IMR-90 (cell line): ENCODE measurements around the gene CNOT2. TPM values are rescaled to one million over a fixed set of nuclear protein-coding genes. Genes with fewer than 3 reads are reported as not detected.

Experiments used
- ATAC-seq: fragments of 200-7000 bp; cut with Tn5 transposase; 2 replicates; pipeline ENCODE4 v1.9.1; 2020; ENCODE audit warnings: low read depth, mild to moderate bottlenecking, moderate library complexity
- BruUV-seq: library from RNA; stranded (reverse); fragments of 400-500 nt; replicated peaks from 2 replicates; lab custom pipeline; 2021; lab: Mats Ljungman, UMichigan
- CTCF ChIA-PET: fragments of 300-600 bp; formaldehyde crosslinking; extraction: SDS; loops from one replicate; lab custom pipeline; 2021; ENCODE audit warnings: antibody characterized with exemption; lab: Yijun Ruan, JAX
- POLR2A ChIA-PET: fragments of 300-600 bp; sonication (Branson Sonifier 250); formaldehyde crosslinking; loops from one replicate; lab custom pipeline; 2022; ENCODE audit warnings: antibody characterized with exemption; ENCODE audit not compliant: unreplicated experiment; lab: Charles Lee
- DNase-seq: peaks from one replicate; pipeline ENCODE4 v3.0.0; 2013
- H2AFZ ChIP-seq: replicated peaks from 2 replicates; pipeline ENCODE3; 2013; ENCODE audit warnings: low read length, mild to moderate bottlenecking; ENCODE audit not compliant: poor library complexity
- H2AK5ac ChIP-seq: 2 replicates; pipeline ENCODE4 v1.6.1; 2013; ENCODE audit warnings: low read depth, low read length, inconsistent platforms
- H2AK9ac ChIP-seq: replicated peaks from 2 replicates; pipeline ENCODE3; 2013; ENCODE audit warnings: mild to moderate bottlenecking, low read depth, low read length, moderate library complexity; ENCODE audit not compliant: poor library complexity
- H2BK120ac ChIP-seq: 2 replicates; pipeline ENCODE4 v1.6.1; 2013; ENCODE audit warnings: low read depth, low read length, inconsistent platforms
- H2BK15ac ChIP-seq: 3 replicates; pipeline ENCODE4 v1.6.1; 2013; ENCODE audit warnings: low read depth, low read length, inconsistent platforms
- H2BK20ac ChIP-seq: 2 replicates; pipeline ENCODE4 v1.6.1; 2013; ENCODE audit warnings: low read depth, mild to moderate bottlenecking, inconsistent platforms, low read length, moderate library complexity
- H2BK5ac ChIP-seq: 2 replicates; pipeline ENCODE4 v1.6.1; 2013; ENCODE audit warnings: mild to moderate bottlenecking, low read depth, low read length, inconsistent platforms; ENCODE audit not compliant: poor library complexity, severe bottlenecking
- H3K14ac ChIP-seq: replicated peaks from 2 replicates; pipeline ENCODE4 v1.6.1; 2013; ENCODE audit warnings: low read depth, low read length, inconsistent platforms
- H3K18ac ChIP-seq: 2 replicates; pipeline ENCODE4 v1.6.1; 2013; ENCODE audit warnings: low read depth, low read length, control low read depth
- H3K23ac ChIP-seq: 2 replicates; pipeline ENCODE4 v1.6.1; 2013; ENCODE audit warnings: low read depth, low read length, inconsistent platforms
- H3K27ac ChIP-seq: 2 replicates; pipeline ENCODE4 v1.5.1; 2013; ENCODE audit warnings: mild to moderate bottlenecking, control low read depth, low read length; ENCODE audit not compliant: insufficient read depth
- H3K27me3 ChIP-seq: 2 replicates; pipeline ENCODE4 v1.6.1; 2013; ENCODE audit warnings: low read length; ENCODE audit not compliant: control insufficient read depth, insufficient read depth
- H3K36me3 ChIP-seq: 2 replicates; pipeline ENCODE4 v1.6.1; 2013; ENCODE audit warnings: low read length, mixed read lengths; ENCODE audit not compliant: control insufficient read depth, insufficient read depth
- H3K4ac ChIP-seq: 2 replicates; pipeline ENCODE4 v1.6.1; 2013; ENCODE audit warnings: low read depth, low read length, inconsistent platforms
- H3K4me1 ChIP-seq: 2 replicates; pipeline ENCODE4 v1.6.1; 2013; ENCODE audit warnings: low read length, mixed read lengths; ENCODE audit not compliant: control insufficient read depth, insufficient read depth
- H3K4me2 ChIP-seq: 2 replicates; pipeline ENCODE4 v1.6.1; 2013; ENCODE audit warnings: low read depth, mild to moderate bottlenecking, control low read depth, low read length, moderate library complexity
- H3K4me3 ChIP-seq: 2 replicates; pipeline ENCODE4 v1.5.1; 2013; ENCODE audit warnings: low read depth, mild to moderate bottlenecking, control low read depth, low read length, moderate library complexity; ENCODE audit not compliant: insufficient read depth
- H3K56ac ChIP-seq: 2 replicates; pipeline ENCODE4 v1.6.1; 2013; ENCODE audit warnings: low read length, inconsistent platforms; ENCODE audit not compliant: insufficient read depth; ENCODE audit errors: extremely low read depth
- H3K79me1 ChIP-seq, 2 experiments: 2 replicates each; pipeline ENCODE4 v1.6.1; 2013; ENCODE audit warnings: low read length in 2 of 2, inconsistent platforms in 1 of 2, low read depth in 1 of 2
- H3K9ac ChIP-seq: 2 replicates; pipeline ENCODE4 v1.6.1; 2013; ENCODE audit warnings: low read depth, low read length, control low read depth
- H3K9me1 ChIP-seq: 2 replicates; pipeline ENCODE4 v1.6.1; 2013; ENCODE audit warnings: low read length, inconsistent platforms; ENCODE audit not compliant: insufficient read depth
- H3K9me3 ChIP-seq: 2 replicates; pipeline ENCODE4 v1.6.1; 2013; ENCODE audit warnings: low read length; ENCODE audit not compliant: control insufficient read depth, insufficient read depth
- H4K20me1 ChIP-seq: 2 replicates; pipeline ENCODE4 v1.6.1; 2013; ENCODE audit warnings: low read length, inconsistent platforms; ENCODE audit not compliant: insufficient read depth
- H4K5ac ChIP-seq: 2 replicates; pipeline ENCODE4 v1.6.1; 2013; ENCODE audit warnings: mild to moderate bottlenecking, low read depth, low read length, control low read depth
- H4K8ac ChIP-seq, 2 experiments: 2 replicates each; pipeline ENCODE4 v1.6.1; 2013; ENCODE audit warnings: low read depth in 2 of 2, low read length in 2 of 2, control low read depth in 1 of 2, inconsistent platforms in 1 of 2
- H4K91ac ChIP-seq: 2 replicates; pipeline ENCODE4 v1.6.1; 2013; ENCODE audit warnings: low read depth, low read length, inconsistent platforms; ENCODE audit not compliant: insufficient read depth
- BHLHE40 ChIP-seq: fragments of 150-350 bp; IDR thresholded peaks from 2 replicates; pipeline ENCODE4 v1.6.1; 2016; ENCODE audit warnings: mild to moderate bottlenecking, low read depth, low read length
- CEBPB ChIP-seq: IDR thresholded peaks from 2 replicates; pipeline ENCODE4 v1.6.1; 2012; ENCODE audit warnings: low read depth, low read length, improper control_type of control experiment
- CHD1 ChIP-seq: IDR thresholded peaks from 2 replicates; pipeline ENCODE4 v1.6.1; 2012; ENCODE audit warnings: low read depth, low read length, improper control_type of control experiment
- ELK1 ChIP-seq: fragments of 150-350 bp; IDR thresholded peaks from 2 replicates; pipeline ENCODE4 v1.6.1; 2016; ENCODE audit warnings: low read depth, mild to moderate bottlenecking, low read length, moderate library complexity, borderline replicate concordance
- FOS ChIP-seq: fragments of 150-350 bp; IDR thresholded peaks from 2 replicates; pipeline ENCODE4 v1.6.1; 2016; ENCODE audit warnings: low read depth, low read length
- MAFK ChIP-seq: IDR thresholded peaks from 2 replicates; pipeline ENCODE4 v1.6.1; 2012; ENCODE audit warnings: low read depth, low read length, improper control_type of control experiment
- MAZ ChIP-seq: IDR thresholded peaks from 2 replicates; pipeline ENCODE4 v1.6.1; 2012; ENCODE audit warnings: low read depth, mild to moderate bottlenecking, low read length, improper control_type of control experiment, moderate library complexity, borderline replicate concordance
- MXI1 ChIP-seq: IDR thresholded peaks from 2 replicates; pipeline ENCODE4 v1.6.1; 2012; ENCODE audit warnings: low read depth, mild to moderate bottlenecking, low read length, moderate library complexity, borderline replicate concordance
- NFE2L2 ChIP-seq: fragments of 150-350 bp; IDR thresholded peaks from 2 replicates; pipeline ENCODE4 v1.6.1; 2016; ENCODE audit warnings: low read depth, mild to moderate bottlenecking, low read length
- POLR2A ChIP-seq: IDR thresholded peaks from 2 replicates; pipeline ENCODE4 v1.6.1; 2012; ENCODE audit warnings: mild to moderate bottlenecking, low read depth, low read length
- RAD21 ChIP-seq: IDR thresholded peaks from 2 replicates; pipeline ENCODE4 v1.6.1; 2012; ENCODE audit warnings: low read length, improper control_type of control experiment
- RCOR1 ChIP-seq: IDR thresholded peaks from 2 replicates; pipeline ENCODE4 v1.6.1; 2012; ENCODE audit warnings: mild to moderate bottlenecking, low read length, improper control_type of control experiment; ENCODE audit not compliant: insufficient replicate concordance
- RFX5 ChIP-seq: IDR thresholded peaks from 2 replicates; pipeline ENCODE4 v1.8.0; 2012; ENCODE audit warnings: low read depth, mild to moderate bottlenecking, low read length, moderate library complexity
- SMC3 ChIP-seq: fragments of 150-350 bp; IDR thresholded peaks from 2 replicates; pipeline ENCODE4 v1.6.1; 2016; ENCODE audit warnings: low read depth, mild to moderate bottlenecking, antibody characterized with exemption, low read length, moderate library complexity
- WGBS, 2 experiments: methylation state at CpG; one replicate each; pipeline versions ENCODE4 v1.1.5 to v1.1.7; 2013; ENCODE audit warnings: missing lambda C conversion rate in 2 of 2; ENCODE audit not compliant: insufficient read length in 1 of 2; ENCODE audit errors: extremely low coverage in 2 of 2; 5-methylcytosine and 5-hydroxymethylcytosine counted together
- dilution Hi-C: fragments of 300-500 bp; cut with HindIII; formaldehyde crosslinking; loops from one replicate; pipeline ENCODE4 v1.14.3; 2018; ENCODE audit warnings: low sequenced_read_pairs; ENCODE audit not compliant: unreplicated experiment
- in situ Hi-C: fragments of 300-500 bp; cut with MboI; formaldehyde crosslinking; loops from 3 replicates; pipeline ENCODE4 v1.14.3; 2019; ENCODE audit warnings: low sequenced_read_pairs, inconsistent platforms, mixed read lengths
- intact Hi-C: fragments of 100-400 bp; cut with micrococcal nuclease; formaldehyde crosslinking; loops from 2 replicates; pipeline ENCODE4 v1.10.0; 2022
- polyA plus RNA-seq, 3 experiments: library from polyadenylated mRNA; depleted of rRNA; stranded (reverse); fragments of >200 nt; gene quantifications; 2 replicates each; pipeline ENCODE4 v1.2.3, GENCODE V29; 2012; ENCODE audit warnings: low replicate concordance in 1 of 3
- total RNA-seq: library from RNA; depleted of rRNA; stranded (reverse); fragments of >200 nt; gene quantifications from 2 replicates; pipeline ENCODE4 v1.2.3, GENCODE V29; 2012
- TF ChIP-seq, protein P1 (sequence below): fragments of 150-350 bp; IDR thresholded peaks from 2 replicates; pipeline ENCODE4 v1.6.1; 2017; ENCODE audit warnings: mild to moderate bottlenecking, antibody characterized with exemption, low read length, low read depth
- TF ChIP-seq, protein P2 (sequence below): conservative IDR thresholded peaks from 2 replicates; pipeline ENCODE4 v1.5.1; 2012; ENCODE audit warnings: mild to moderate bottlenecking, low read depth, low read length, improper control_type of control experiment

CNOT2 gene
- total and polyA plus RNA-seq, 2 of the 4 experiments (the other 2 are of a cell fraction), result 63.4 to 159 TPM

DNA sequence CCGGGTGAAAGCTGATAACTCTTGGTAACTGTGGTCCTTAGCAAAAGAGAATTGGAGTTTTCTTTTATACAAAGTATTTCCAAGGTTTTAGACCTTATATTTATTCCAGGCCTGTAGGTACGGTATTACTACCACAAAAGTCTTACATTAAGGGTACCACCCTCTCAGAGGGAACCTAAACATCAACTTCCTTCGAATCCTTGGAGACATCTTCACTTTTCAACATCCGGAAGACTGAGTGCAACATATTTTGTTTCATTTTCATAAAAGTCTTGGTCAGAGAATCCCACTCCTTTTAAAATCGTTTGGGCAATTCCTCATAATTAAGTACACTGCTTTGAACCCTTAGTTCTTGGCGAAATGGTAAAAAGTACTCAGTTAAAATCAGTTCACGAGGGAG, 1.2 kb downstream of the CNOT2 start:
- H2AFZ ChIP-seq, result no peak overlapping the region

More for the DNA sequence above, 1.2 kb downstream of the CNOT2 start:
- H4K5ac ChIP-seq, result peak overlapping the region; percentile 95; the same call in 1 of the 2 replicates
- no peak for ATAC-seq
- BruUV-seq, result no TSS peak
- H2BK120ac ChIP-seq, result peak overlapping the region; percentile 74; the same call in 1 of the 2 replicates
- H3K4me2 ChIP-seq, result peak overlapping the region; percentile 63
- no peak overlapping the region for H2BK20ac ChIP-seq
- H3K9ac ChIP-seq, result peak overlapping the region; percentile 98
- dilution Hi-C loops, result no loop called here
- no peaks in the 10 kb centered on the region; the same call in 1 of the 2 replicates for H3K9me1 ChIP-seq
- intact Hi-C loops, result loop anchor here (5.0 to 10.0 kb wide), 3 partner anchors 103 to 480 kb away; no protein-coding TSS in a partner anchor
- H3K27ac ChIP-seq, result no peak overlapping the region
- H3K56ac ChIP-seq, result peak overlapping the region; percentile 90
- peak overlapping the region; percentile 94; the same call in 1 of the 2 replicates for H3K4ac ChIP-seq
- H2BK15ac ChIP-seq, result 0 out of 3 replicates have a peak overlapping the region, but pooled peaks have one; percentile 15
- no peak overlapping the region for H2AK9ac ChIP-seq
- DNase-seq, result no peak
- peaks cover 44% of the 10 kb centered on the region for H4K20me1 ChIP-seq
- WGBS, 2 experiments, result no CpG with 5 or more reads among the region's 7 CpGs
- no peaks in the 10 kb centered on the region for H3K9me3 ChIP-seq
- H3K18ac ChIP-seq, result peak overlapping the region; percentile 51; the same call in 1 of the 2 replicates
- peak overlapping the region; percentile 84 for H3K4me3 ChIP-seq
- H4K91ac ChIP-seq, result peak overlapping the region; percentile 76; the same call in 1 of the 2 replicates
- no peaks in the 10 kb centered on the region for H3K27me3 ChIP-seq
- no peak overlapping the region for H2AK5ac ChIP-seq
- CTCF ChIA-PET, result no interaction called here
- H3K23ac ChIP-seq, result peak overlapping the region; percentile 96
- peak overlapping the region; percentile 98 for H3K14ac ChIP-seq
- H3K36me3 ChIP-seq, result peaks cover 2% of the 10 kb centered on the region
- H3K4me1 ChIP-seq, result peaks cover 2% of the 10 kb centered on the region
- POLR2A ChIA-PET, result no interaction called here
- no peak for TF ChIP-seq ELK1
- TF ChIP-seq NFE2L2, result no peak
- no peak for TF ChIP-seq POLR2A
- TF ChIP-seq, protein P1, sequence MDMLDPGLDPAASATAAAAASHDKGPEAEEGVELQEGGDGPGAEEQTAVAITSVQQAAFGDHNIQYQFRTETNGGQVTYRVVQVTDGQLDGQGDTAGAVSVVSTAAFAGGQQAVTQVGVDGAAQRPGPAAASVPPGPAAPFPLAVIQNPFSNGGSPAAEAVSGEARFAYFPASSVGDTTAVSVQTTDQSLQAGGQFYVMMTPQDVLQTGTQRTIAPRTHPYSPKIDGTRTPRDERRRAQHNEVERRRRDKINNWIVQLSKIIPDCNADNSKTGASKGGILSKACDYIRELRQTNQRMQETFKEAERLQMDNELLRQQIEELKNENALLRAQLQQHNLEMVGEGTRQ, result no peak
- TF ChIP-seq BHLHE40, result no peak
- TF ChIP-seq CEBPB, result no peak
- TF ChIP-seq MAFK, result no peak
- no peak for TF ChIP-seq RFX5
- TF ChIP-seq MXI1, result no peak
- TF ChIP-seq CHD1, result no peak
- TF ChIP-seq RAD21, result no peak
- TF ChIP-seq RCOR1, result no peak
- TF ChIP-seq FOS, result no peak
- no peak for TF ChIP-seq SMC3
- TF ChIP-seq, protein P2, sequence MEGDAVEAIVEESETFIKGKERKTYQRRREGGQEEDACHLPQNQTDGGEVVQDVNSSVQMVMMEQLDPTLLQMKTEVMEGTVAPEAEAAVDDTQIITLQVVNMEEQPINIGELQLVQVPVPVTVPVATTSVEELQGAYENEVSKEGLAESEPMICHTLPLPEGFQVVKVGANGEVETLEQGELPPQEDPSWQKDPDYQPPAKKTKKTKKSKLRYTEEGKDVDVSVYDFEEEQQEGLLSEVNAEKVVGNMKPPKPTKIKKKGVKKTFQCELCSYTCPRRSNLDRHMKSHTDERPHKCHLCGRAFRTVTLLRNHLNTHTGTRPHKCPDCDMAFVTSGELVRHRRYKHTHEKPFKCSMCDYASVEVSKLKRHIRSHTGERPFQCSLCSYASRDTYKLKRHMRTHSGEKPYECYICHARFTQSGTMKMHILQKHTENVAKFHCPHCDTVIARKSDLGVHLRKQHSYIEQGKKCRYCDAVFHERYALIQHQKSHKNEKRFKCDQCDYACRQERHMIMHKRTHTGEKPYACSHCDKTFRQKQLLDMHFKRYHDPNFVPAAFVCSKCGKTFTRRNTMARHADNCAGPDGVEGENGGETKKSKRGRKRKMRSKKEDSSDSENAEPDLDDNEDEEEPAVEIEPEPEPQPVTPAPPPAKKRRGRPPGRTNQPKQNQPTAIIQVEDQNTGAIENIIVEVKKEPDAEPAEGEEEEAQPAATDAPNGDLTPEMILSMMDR, result no peak
- TF ChIP-seq MAZ, result no peak
- in situ Hi-C loops, result no loop called here
- peak overlapping the region; percentile 92 for H2BK5ac ChIP-seq
- peak overlapping the region; percentile 14 to 82; a peak in 2 of 4 replicates for H4K8ac ChIP-seq
- peaks cover 8 to 30% of the 10 kb centered on the region in 2 experiments; a peak in 3 of 4 replicates for H3K79me1 ChIP-seq
